GM10266 (cell line): ENCODE results near the gene IQGAP2.

Experiments used
- DNase-seq: peaks from one replicate; pipeline ENCODE4 v3.0.0; 2012; ENCODE audit errors: extremely low spot score
- CTCF ChIP-seq: IDR thresholded peaks from 2 replicates; pipeline ENCODE4 v1.5.1; 2012; ENCODE audit warnings: mild to moderate bottlenecking, low read depth; ENCODE audit not compliant: control insufficient read depth, insufficient read depth; ENCODE audit errors: missing control alignments

Gene IQGAP2

GRCh38 chr5:76754668-76755078 is 351.6 kb downstream of the IQGAP2 start:
- TF ChIP-seq CTCF = no peak
- DNase-seq = no peak

GRCh38 chr5:76755779-76756637 is 352.9 kb downstream of the IQGAP2 start:
- DNase-seq = no peak
- no peak for TF ChIP-seq CTCF

GRCh38 chr5:76757049-76757448 is 354.0 kb downstream of the IQGAP2 start:
- no peak for TF ChIP-seq CTCF

More at GRCh38 chr5:76757049-76757448, 354.0 kb downstream of the IQGAP2 start:
- DNase-seq = no peak
